Myocyte (in vitro differentiated cells): ENCODE data around the gene EFNB2. TPM values are rescaled to one million over a fixed set of nuclear protein-coding genes. Genes with fewer than 3 reads are reported as not detected.

Experiments used
- DNase-seq: peaks from one replicate; pipeline ENCODE4 v3.0.0-alpha.2; 2012; ENCODE audit warnings: low read depth
- total RNA-seq: library from RNA; depleted of rRNA; stranded (reverse); fragments of >200 nt; gene quantifications from 2 replicates; pipeline ENCODE4 v1.2.3, GENCODE V29; 2014

Gene EFNB2
- total RNA-seq, 1 donor from 2014 or later: 4.8 TPM

- no peak for DNase-seq
These were observed 15.9 kb upstream of the EFNB2 start for GRCh38 chr13:106551350-106551749.

- no peak for DNase-seq
These were observed 15.2 kb upstream of the EFNB2 start for GRCh38 chr13:106550570-106551135.

- DNase-seq: no peak
These were observed 12.7 kb upstream of the EFNB2 start for GRCh38 chr13:106548064-106548696.

GRCh38 chr13:106541826-106542225, 6.4 kb upstream of the EFNB2 start:
- no peak for DNase-seq

- DNase-seq: no peak
These were observed 5.2 kb upstream of the EFNB2 start for GRCh38 chr13:106540613-106541012.

- DNase-seq: no peak
These were observed 2.1 kb upstream of the EFNB2 start for GRCh38 chr13:106537521-106537920.

GRCh38 chr13:106536244-106537034, 977 bp upstream of the EFNB2 start:
- peak; percentile 90 for DNase-seq

GRCh38 chr13:106534639-106535551, 567 bp downstream of the EFNB2 start:
- peak; percentile 40 for DNase-seq

- peak; percentile 74 for DNase-seq
These were observed 1.4 kb downstream of the EFNB2 start for GRCh38 chr13:106533943-106534638.

- peak; percentile 83 for DNase-seq
These were observed 2.1 kb downstream of the EFNB2 start for GRCh38 chr13:106533101-106533942.

GRCh38 chr13:106532111-106532929, 3.1 kb downstream of the EFNB2 start:
- DNase-seq: peak; percentile 46

GRCh38 chr13:106530980-106531481, 4.4 kb downstream of the EFNB2 start:
- DNase-seq: no peak

GRCh38 chr13:106530171-106530851, 5.2 kb downstream of the EFNB2 start:
- DNase-seq: no peak

GRCh38 chr13:106529415-106530170, 5.9 kb downstream of the EFNB2 start:
- no peak for DNase-seq

GRCh38 chr13:106528718-106529414, 6.6 kb downstream of the EFNB2 start:
- DNase-seq: no peak

GRCh38 chr13:106527826-106528225, 7.6 kb downstream of the EFNB2 start:
- no peak for DNase-seq

GRCh38 chr13:106527445-106527801, 8.0 kb downstream of the EFNB2 start:
- no peak for DNase-seq
